ENCODE measurements around the gene ZNF860.

DNA sequence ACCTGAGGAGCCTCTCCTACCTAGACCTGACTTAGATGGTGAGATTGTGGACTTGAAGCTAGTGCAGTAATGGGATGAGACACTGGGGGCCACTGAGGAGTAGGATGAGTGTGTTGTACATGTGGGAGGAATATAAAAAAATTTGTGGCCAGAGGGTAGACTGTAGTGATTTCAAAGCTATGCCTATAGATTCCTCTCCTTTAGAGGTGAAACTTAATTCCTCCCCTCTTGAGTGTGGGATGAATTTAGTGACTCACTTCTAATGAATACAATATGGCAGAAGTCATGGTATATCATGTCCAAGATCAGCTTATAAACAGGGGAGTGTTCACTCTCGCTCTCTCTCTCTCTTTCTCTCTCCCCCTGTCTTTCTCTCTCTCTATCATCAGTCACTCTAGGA lies 6.7 kb downstream of the ZNF860 start:
- TF ChIP-seq, protein P1, sequence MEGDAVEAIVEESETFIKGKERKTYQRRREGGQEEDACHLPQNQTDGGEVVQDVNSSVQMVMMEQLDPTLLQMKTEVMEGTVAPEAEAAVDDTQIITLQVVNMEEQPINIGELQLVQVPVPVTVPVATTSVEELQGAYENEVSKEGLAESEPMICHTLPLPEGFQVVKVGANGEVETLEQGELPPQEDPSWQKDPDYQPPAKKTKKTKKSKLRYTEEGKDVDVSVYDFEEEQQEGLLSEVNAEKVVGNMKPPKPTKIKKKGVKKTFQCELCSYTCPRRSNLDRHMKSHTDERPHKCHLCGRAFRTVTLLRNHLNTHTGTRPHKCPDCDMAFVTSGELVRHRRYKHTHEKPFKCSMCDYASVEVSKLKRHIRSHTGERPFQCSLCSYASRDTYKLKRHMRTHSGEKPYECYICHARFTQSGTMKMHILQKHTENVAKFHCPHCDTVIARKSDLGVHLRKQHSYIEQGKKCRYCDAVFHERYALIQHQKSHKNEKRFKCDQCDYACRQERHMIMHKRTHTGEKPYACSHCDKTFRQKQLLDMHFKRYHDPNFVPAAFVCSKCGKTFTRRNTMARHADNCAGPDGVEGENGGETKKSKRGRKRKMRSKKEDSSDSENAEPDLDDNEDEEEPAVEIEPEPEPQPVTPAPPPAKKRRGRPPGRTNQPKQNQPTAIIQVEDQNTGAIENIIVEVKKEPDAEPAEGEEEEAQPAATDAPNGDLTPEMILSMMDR (IDR thresholded peaks at IDR 0.05) = no peak
- TF ChIP-seq POLR2AphosphoS5 (IDR thresholded peaks at IDR 0.05; ENCODE audit: low read depth, low read length) = no peak
- TF ChIP-seq TCF7L2 (IDR thresholded peaks at IDR 0.05; ENCODE audit: low read depth, low read length) = no peak
- TF ChIP-seq SIN3A (IDR thresholded peaks at IDR 0.05; ENCODE audit: borderline replicate concordance, insufficient read depth, low read depth, low read length) = no peak
- TF ChIP-seq, protein P2, sequence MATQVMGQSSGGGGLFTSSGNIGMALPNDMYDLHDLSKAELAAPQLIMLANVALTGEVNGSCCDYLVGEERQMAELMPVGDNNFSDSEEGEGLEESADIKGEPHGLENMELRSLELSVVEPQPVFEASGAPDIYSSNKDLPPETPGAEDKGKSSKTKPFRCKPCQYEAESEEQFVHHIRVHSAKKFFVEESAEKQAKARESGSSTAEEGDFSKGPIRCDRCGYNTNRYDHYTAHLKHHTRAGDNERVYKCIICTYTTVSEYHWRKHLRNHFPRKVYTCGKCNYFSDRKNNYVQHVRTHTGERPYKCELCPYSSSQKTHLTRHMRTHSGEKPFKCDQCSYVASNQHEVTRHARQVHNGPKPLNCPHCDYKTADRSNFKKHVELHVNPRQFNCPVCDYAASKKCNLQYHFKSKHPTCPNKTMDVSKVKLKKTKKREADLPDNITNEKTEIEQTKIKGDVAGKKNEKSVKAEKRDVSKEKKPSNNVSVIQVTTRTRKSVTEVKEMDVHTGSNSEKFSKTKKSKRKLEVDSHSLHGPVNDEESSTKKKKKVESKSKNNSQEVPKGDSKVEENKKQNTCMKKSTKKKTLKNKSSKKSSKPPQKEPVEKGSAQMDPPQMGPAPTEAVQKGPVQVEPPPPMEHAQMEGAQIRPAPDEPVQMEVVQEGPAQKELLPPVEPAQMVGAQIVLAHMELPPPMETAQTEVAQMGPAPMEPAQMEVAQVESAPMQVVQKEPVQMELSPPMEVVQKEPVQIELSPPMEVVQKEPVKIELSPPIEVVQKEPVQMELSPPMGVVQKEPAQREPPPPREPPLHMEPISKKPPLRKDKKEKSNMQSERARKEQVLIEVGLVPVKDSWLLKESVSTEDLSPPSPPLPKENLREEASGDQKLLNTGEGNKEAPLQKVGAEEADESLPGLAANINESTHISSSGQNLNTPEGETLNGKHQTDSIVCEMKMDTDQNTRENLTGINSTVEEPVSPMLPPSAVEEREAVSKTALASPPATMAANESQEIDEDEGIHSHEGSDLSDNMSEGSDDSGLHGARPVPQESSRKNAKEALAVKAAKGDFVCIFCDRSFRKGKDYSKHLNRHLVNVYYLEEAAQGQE (IDR thresholded peaks at IDR 0.05; ENCODE audit: insufficient read depth in 1 of 2, low read depth in 2 of 2, low read length in 1 of 2) = no peak

All from Panc1 (cell line).